ENCODE results near the gene SLC37A2.

Gene SLC37A2

DNA sequence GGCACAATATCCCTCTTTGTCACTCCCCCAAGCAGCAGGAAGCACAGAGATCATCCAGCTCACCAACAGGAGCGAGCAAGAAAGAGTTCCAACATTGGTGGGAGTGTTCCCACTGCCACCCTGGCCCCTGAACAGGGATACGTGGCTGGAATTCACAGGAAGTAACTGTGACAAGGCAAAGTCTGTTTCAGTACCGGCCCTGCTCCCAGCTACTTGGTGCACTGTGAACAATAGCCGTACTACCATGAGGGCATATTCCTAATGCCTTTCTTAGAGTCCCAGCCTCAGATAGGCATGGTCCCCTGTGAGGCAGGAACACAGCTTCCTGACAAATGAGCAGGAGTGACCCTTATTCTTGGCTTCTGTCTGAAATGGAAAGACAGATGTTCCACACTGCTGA lies 1.8 kb upstream of the SLC37A2 start:
- TF ChIP-seq, protein P1, sequence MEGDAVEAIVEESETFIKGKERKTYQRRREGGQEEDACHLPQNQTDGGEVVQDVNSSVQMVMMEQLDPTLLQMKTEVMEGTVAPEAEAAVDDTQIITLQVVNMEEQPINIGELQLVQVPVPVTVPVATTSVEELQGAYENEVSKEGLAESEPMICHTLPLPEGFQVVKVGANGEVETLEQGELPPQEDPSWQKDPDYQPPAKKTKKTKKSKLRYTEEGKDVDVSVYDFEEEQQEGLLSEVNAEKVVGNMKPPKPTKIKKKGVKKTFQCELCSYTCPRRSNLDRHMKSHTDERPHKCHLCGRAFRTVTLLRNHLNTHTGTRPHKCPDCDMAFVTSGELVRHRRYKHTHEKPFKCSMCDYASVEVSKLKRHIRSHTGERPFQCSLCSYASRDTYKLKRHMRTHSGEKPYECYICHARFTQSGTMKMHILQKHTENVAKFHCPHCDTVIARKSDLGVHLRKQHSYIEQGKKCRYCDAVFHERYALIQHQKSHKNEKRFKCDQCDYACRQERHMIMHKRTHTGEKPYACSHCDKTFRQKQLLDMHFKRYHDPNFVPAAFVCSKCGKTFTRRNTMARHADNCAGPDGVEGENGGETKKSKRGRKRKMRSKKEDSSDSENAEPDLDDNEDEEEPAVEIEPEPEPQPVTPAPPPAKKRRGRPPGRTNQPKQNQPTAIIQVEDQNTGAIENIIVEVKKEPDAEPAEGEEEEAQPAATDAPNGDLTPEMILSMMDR (conservative IDR thresholded peaks at IDR 0.05; ENCODE audit: low read depth, low read length): no peak
- no peak overlapping the region for H3K4me3 ChIP-seq (ENCODE audit: low read length)
- DNase-seq (ENCODE audit: low read depth): no peak

DNA sequence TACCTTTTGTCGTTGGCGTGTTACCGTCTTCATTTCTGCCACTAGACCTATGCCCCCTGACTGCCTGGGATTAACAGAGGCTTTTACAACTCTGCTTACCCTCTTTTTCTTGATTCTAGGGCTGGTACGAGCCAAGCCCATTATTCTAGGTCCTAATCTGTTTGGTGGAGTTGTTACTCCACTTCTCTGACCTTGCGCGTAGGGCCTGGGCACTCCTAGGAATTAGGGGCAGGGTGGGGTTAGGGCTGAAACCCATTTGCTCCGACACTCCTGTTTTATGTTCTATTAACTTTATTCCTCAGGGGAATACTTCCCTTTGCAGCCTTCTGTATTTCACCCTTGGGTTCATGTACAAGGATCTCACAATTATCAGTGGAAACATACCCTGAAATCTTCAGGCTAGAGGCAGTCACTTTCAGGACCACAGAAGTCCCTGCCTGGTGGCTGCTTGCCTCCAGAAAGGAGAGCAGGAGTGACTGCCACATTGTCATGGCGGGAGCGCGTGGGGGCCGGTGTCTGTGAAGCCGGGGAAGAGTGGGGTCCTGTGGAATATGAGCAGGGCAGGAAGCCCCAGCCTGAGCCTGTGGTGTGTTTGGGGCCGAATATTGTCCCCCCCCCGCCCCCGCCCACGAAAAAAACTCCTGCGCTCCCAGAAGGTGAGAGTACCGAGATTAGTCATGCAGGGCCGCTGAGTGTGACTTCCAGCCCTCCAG lies 731 bp upstream of the SLC37A2 start:
- H3K4me3 ChIP-seq (ENCODE audit: low read length): peak overlapping the region; percentile 59
- no peak for DNase-seq (ENCODE audit: low read depth)
- TF ChIP-seq, protein P1 (conservative IDR thresholded peaks at IDR 0.05; ENCODE audit: low read depth, low read length): no peak

DNA sequence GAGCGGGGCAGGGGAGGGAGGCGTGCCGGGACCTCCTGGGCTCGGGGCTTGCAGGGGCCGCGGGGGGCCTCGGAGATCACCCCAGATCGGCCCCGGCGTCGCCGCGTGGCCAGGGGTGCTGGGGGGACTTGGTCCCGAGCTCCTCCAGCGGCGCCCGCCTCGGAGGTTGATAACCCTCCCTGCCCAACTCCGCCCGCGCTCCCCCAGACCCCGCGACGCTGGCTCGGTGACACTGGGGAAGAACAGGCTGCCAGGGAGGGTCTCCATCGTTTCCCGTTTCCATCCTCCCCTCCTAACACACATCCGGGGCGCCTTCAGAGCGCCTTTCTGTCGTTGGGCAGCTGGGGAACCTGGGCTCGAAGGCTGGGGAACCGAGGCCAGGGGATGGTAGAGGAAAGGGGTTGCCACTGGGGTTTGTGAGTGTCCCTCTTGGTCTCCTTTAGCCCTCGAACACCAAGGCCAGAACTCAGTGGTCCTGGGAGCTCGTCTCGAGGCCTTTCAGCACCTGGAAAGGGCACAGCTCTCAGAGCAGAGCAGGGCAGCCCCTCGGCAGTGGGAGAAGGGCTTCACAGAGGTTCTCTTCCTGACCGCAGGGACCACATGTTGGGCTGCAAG lies 431 bp downstream of the SLC37A2 start:
- no peak for DNase-seq (ENCODE audit: low read depth)

DNA sequence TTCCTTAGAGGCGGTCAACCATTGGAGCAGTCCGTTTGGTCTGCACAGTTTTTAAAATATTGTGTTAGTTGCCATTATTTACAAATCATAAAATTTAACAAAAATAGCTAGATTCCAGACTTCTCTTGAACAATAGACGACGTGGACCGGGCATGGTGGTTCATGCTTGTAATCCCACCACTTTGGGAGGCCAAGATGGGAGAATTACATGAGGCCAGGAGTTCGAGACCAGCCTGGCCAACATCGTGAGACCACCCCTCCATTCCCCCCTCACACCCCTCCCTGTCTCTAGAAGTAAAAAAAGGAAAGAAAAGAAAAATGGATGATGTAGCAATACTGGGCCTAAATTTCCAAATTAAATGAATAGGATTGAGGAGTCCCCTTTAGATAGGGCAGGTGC lies 965 bp downstream of the SLC37A2 start:
- TF ChIP-seq, protein P1 (conservative IDR thresholded peaks at IDR 0.05; ENCODE audit: low read depth, low read length): no peak
- no peak overlapping the region for H3K4me3 ChIP-seq (ENCODE audit: low read length)

More for the DNA sequence above, 431 bp downstream of the SLC37A2 start:
- TF ChIP-seq, protein P1 (conservative IDR thresholded peaks at IDR 0.05; ENCODE audit: low read depth, low read length): no peak
- H3K4me3 ChIP-seq (ENCODE audit: low read length): peak overlapping the region; percentile 59

DNA sequence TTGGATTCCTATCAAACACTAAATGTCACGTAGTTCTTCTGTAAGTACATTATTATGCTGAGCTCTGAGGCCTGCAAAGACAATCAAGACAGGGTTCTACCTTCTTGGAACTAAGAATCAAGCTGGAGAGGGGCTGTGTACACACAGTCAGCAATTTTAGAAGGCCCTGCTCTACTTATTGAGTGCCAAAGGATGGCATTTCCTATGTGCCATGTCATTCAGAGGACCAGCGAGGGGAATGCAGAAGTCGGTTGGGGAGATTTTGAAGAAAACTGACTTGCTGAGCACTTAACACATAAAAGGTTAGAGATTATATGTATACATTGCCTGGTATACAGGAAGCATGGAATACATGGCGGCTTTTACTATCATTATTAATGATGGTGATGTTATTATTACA lies 5.3 kb downstream of the SLC37A2 start:
- DNase-seq (ENCODE audit: low read depth): no peak
- H3K4me3 ChIP-seq (ENCODE audit: low read length): no peak overlapping the region
- TF ChIP-seq, protein P1 (conservative IDR thresholded peaks at IDR 0.05; ENCODE audit: low read depth, low read length): no peak

More for the DNA sequence above, 965 bp downstream of the SLC37A2 start:
- no peak for DNase-seq (ENCODE audit: low read depth)

DNA sequence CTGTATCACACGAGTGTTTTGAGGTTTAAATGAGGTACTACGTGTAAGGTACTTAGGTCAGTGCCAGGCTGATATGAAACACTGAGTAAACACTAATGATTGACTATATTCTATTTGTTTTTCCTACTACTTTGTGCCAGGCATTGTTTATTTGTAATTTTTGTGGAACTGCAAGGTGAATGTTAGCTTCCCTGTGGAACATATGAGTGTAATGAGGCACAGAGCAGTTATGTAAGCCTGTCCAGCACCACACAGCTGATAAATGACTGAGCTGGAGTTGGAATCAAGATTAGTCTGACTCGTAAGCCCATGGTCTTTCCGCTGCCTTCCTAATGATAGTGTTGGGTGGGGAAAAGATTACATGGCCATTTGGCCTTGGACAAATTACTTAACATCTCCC lies 5.9 kb downstream of the SLC37A2 start:
- no peak for DNase-seq (ENCODE audit: low read depth)
- no peak overlapping the region for H3K4me3 ChIP-seq (ENCODE audit: low read length)
- TF ChIP-seq, protein P1 (conservative IDR thresholded peaks at IDR 0.05; ENCODE audit: low read depth, low read length): no peak

DNA sequence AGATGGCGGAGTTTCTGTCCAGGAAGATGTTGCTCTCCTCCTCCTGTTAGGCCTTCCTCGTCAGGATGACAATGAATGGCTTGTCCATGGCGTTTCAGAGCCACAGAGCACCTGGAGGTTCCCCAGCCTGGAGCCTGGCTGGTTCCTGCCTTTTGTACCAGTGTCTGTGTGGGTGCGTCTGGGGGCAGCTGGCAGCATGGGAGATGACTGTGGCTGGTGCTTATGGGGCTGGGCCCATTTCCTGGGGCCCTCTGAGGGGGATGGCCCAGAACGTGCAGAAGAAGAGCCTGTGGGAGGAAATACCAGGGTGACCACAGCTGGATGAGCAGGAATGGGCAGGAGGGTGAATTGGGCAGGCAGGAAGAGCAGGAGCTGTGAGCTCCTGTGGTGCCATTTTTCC lies 6.7 kb downstream of the SLC37A2 start:
- no peak overlapping the region for H3K4me3 ChIP-seq (ENCODE audit: low read length)
- TF ChIP-seq, protein P1 (conservative IDR thresholded peaks at IDR 0.05; ENCODE audit: low read depth, low read length): no peak
- DNase-seq (ENCODE audit: low read depth): no peak
